Liver (tissue), 9 donors: ENCODE measurements around the gene C1QL1. TPM values are rescaled to one million over a fixed set of nuclear protein-coding genes. Genes with fewer than 3 reads are reported as not detected.

Experiments used
- DNase-seq: peaks from one replicate; pipeline ENCODE4 v3.0.0-alpha.2; 2017; ENCODE audit warnings: low spot score
- H3K27ac ChIP-seq, 2 donors: one replicate each; pipeline ENCODE4 v1.7.0; 2013; ENCODE audit warnings: inconsistent platforms in 2 of 2, low read length in 2 of 2, control low read depth in 1 of 2, low read depth in 1 of 2, mild to moderate bottlenecking in 1 of 2
- H3K27me3 ChIP-seq, 4 donors: one replicate each; pipeline versions ENCODE4 v1.6.1 to v1.7.0; 2013; ENCODE audit warnings: low read length in 3 of 4, inconsistent platforms in 1 of 4, mild to moderate bottlenecking in 1 of 4, moderate library complexity in 1 of 4; ENCODE audit not compliant: control insufficient read depth in 4 of 4, insufficient read depth in 4 of 4
- H3K36me3 ChIP-seq, 4 donors: one replicate each; pipeline versions ENCODE4 v1.6.1 to v1.7.0; 2013; ENCODE audit warnings: low read length in 3 of 4, mild to moderate bottlenecking in 3 of 4, low read depth in 1 of 4, moderate library complexity in 1 of 4; ENCODE audit not compliant: control insufficient read depth in 4 of 4, insufficient read depth in 3 of 4
- H3K4me1 ChIP-seq, 4 donors: one replicate each; pipeline versions ENCODE4 v1.6.1 to v1.7.0; 2013; ENCODE audit warnings: low read length in 3 of 4, mild to moderate bottlenecking in 3 of 4, moderate library complexity in 1 of 4; ENCODE audit not compliant: control insufficient read depth in 4 of 4, insufficient read depth in 4 of 4
- H3K4me3 ChIP-seq, 3 donors: one replicate each; pipeline versions ENCODE4 v1.6.1 to v1.7.0; 2013; ENCODE audit warnings: low read length in 3 of 3, control low read depth in 1 of 3, low read depth in 1 of 3, mild to moderate bottlenecking in 1 of 3
- H3K9ac ChIP-seq, 2 donors: one replicate each; pipeline ENCODE4 v1.7.0; 2013; ENCODE audit warnings: low read length in 2 of 2, mild to moderate bottlenecking in 2 of 2, moderate library complexity in 2 of 2, control low read depth in 1 of 2, low read depth in 1 of 2
- H3K9me3 ChIP-seq, 4 donors: one replicate each; pipeline versions ENCODE4 v1.6.1 to v1.7.0; 2013; ENCODE audit warnings: low read length in 3 of 4; ENCODE audit not compliant: control insufficient read depth in 4 of 4
- EGR1 ChIP-seq, 2 donors: IDR thresholded peaks; 2 replicates each; pipeline ENCODE4 v1.6.1; 2016 to 2018; ENCODE audit warnings: antibody characterized with exemption in 2 of 2, low read depth in 2 of 2
- FOXA1 ChIP-seq: IDR thresholded peaks from 2 replicates; pipeline ENCODE4 v1.6.1; 2016; ENCODE audit warnings: antibody characterized with exemption
- FOXA2 ChIP-seq: IDR thresholded peaks from 2 replicates; pipeline ENCODE4 v1.6.1; 2016; ENCODE audit warnings: antibody characterized with exemption
- GABPA ChIP-seq, 2 donors: IDR thresholded peaks in 1 of 2; conservative IDR thresholded peaks in 1 of 2; 2 replicates each; pipeline ENCODE4 v1.6.1; 2016; ENCODE audit warnings: antibody characterized with exemption in 2 of 2, mild to moderate bottlenecking in 1 of 2, moderate library complexity in 1 of 2
- HNF4A ChIP-seq, 2 donors: conservative IDR thresholded peaks; 2 replicates each; pipeline ENCODE4 v1.6.1; 2016; ENCODE audit warnings: antibody characterized with exemption in 2 of 2, mild to moderate bottlenecking in 2 of 2
- HNF4G ChIP-seq: IDR thresholded peaks from 2 replicates; pipeline ENCODE4 v1.6.1; 2016; ENCODE audit warnings: antibody characterized with exemption
- MAX ChIP-seq: IDR thresholded peaks from 2 replicates; pipeline ENCODE4 v1.6.1; 2016; ENCODE audit warnings: antibody characterized with exemption
- NR2F2 ChIP-seq: IDR thresholded peaks from 2 replicates; pipeline ENCODE4 v1.6.1; 2016; ENCODE audit warnings: antibody characterized with exemption
- RAD21 ChIP-seq, 2 donors: IDR thresholded peaks; 2 replicates each; pipeline ENCODE4 v1.6.1; 2016; ENCODE audit warnings: antibody characterized with exemption in 2 of 2, mild to moderate bottlenecking in 2 of 2
- REST ChIP-seq: IDR thresholded peaks from 2 replicates; pipeline ENCODE4 v1.6.1; 2016; ENCODE audit warnings: antibody characterized with exemption, mild to moderate bottlenecking
- RXRA ChIP-seq, 2 donors: IDR thresholded peaks; 2 replicates each; pipeline ENCODE4 v1.6.1; 2017 to 2018; ENCODE audit warnings: antibody characterized with exemption in 2 of 2, mild to moderate bottlenecking in 1 of 2
- SP1 ChIP-seq: IDR thresholded peaks from 2 replicates; pipeline ENCODE4 v1.6.1; 2018; ENCODE audit warnings: antibody characterized with exemption, mild to moderate bottlenecking
- TAF1 ChIP-seq: conservative IDR thresholded peaks from 2 replicates; pipeline ENCODE4 v1.6.1; 2016; ENCODE audit warnings: antibody characterized with exemption, mild to moderate bottlenecking
- YY1 ChIP-seq: IDR thresholded peaks from 2 replicates; pipeline ENCODE4 v1.6.1; 2016; ENCODE audit warnings: antibody characterized with exemption, mild to moderate bottlenecking
- ZBTB33 ChIP-seq: IDR thresholded peaks from 2 replicates; pipeline ENCODE4 v1.6.1; 2016; ENCODE audit warnings: antibody characterized with exemption
- WGBS: extraction: QIAGEN DNeasy Blood & Tissue Kit; methylation state at CpG from one replicate; pipeline ENCODE4 v1.1.7; 2013; 5-methylcytosine and 5-hydroxymethylcytosine counted together
- polyA plus RNA-seq, 2 donors: library from polyadenylated mRNA; stranded (reverse) in 1 of 2; unstranded in 1 of 2; fragments of 200-250 nt in 1 of 2; fragments of >200 nt in 1 of 2; fragmentation: Nextera tagmentation in 1 of 2; extraction: Ambion mirVana in 1 of 2; gene quantifications; one replicate each; pipeline versions ENCODE4 v1.2.1 to v1.2.3, GENCODE V29; 2013 to 2015
- total RNA-seq, 2 donors: library from RNA; depleted of rRNA; stranded (reverse); fragments of >200 nt; gene quantifications; one replicate each; pipeline ENCODE4 v1.2.3, GENCODE V29; 2014
- TF ChIP-seq, protein P1 (sequence below): IDR thresholded peaks from 2 replicates; pipeline ENCODE4 v1.6.1; 2016; ENCODE audit warnings: antibody characterized with exemption
- TF ChIP-seq, protein P2 (sequence below): fragments of 150-350 bp; IDR thresholded peaks from 2 replicates; pipeline ENCODE4 v1.5.1; 2017; ENCODE audit warnings: improper control_type of control experiment, low read depth, low read length; ENCODE audit not compliant: missing input control
- donor health status: healthy.
- donor health status: healthy.
- donor health status: healthy.
- donor health status: healthy.
- donor health status: healthy.

Gene C1QL1
- total and polyA plus RNA-seq, 4 donors, result 0.17 to 0.57 (median 0.23) TPM; not detected in 1

GRCh38 chr17:44933824-44934744 lies 34.0 kb downstream of the C1QL1 start:
- Histone ChIP-seq H3K4me3 (no peak overlapping the region), H3K9ac (no peak overlapping the region), H3K27ac (no peak overlapping the region), H3K36me3 (no peaks in the 10 kb centered on the region), H3K9me3 (no peaks in the 10 kb centered on the region), H3K4me1 (no peaks in the 10 kb centered on the region), H3K27me3 (no peaks in the 10 kb centered on the region)
- DNase-seq, result no peak
- TF ChIP-seq SP1, result no peak
- no peak for TF ChIP-seq TAF1
- no peak for TF ChIP-seq HNF4A (conservative IDR thresholded peaks at IDR 0.05)
- TF ChIP-seq, protein P1, sequence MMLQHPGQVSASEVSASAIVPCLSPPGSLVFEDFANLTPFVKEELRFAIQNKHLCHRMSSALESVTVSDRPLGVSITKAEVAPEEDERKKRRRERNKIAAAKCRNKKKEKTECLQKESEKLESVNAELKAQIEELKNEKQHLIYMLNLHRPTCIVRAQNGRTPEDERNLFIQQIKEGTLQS, result no peak
- 95% methylated on average over 34 of the region's 34 CpGs for WGBS

GRCh38 chr17:44932787-44933097 lies 35.4 kb downstream of the C1QL1 start:
- Histone ChIP-seq H3K4me1 (no peaks in the 10 kb centered on the region), H3K9me3 (no peaks in the 10 kb centered on the region), H3K27me3 (no peaks in the 10 kb centered on the region), H3K4me3 (no peak overlapping the region), H3K9ac (no peak overlapping the region), H3K27ac (no peak overlapping the region), H3K36me3 (no peaks in the 10 kb centered on the region)
- DNase-seq, result no peak
- 97% methylated on average over 6 of the region's 6 CpGs for WGBS
- no peak for TF ChIP-seq ZBTB33
- TF ChIP-seq, protein P1, result no peak
- TF ChIP-seq YY1, result no peak
- TF ChIP-seq NR2F2, result no peak
- no peak for TF ChIP-seq MAX
- TF ChIP-seq, protein P2, sequence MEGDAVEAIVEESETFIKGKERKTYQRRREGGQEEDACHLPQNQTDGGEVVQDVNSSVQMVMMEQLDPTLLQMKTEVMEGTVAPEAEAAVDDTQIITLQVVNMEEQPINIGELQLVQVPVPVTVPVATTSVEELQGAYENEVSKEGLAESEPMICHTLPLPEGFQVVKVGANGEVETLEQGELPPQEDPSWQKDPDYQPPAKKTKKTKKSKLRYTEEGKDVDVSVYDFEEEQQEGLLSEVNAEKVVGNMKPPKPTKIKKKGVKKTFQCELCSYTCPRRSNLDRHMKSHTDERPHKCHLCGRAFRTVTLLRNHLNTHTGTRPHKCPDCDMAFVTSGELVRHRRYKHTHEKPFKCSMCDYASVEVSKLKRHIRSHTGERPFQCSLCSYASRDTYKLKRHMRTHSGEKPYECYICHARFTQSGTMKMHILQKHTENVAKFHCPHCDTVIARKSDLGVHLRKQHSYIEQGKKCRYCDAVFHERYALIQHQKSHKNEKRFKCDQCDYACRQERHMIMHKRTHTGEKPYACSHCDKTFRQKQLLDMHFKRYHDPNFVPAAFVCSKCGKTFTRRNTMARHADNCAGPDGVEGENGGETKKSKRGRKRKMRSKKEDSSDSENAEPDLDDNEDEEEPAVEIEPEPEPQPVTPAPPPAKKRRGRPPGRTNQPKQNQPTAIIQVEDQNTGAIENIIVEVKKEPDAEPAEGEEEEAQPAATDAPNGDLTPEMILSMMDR, result no peak
- TF ChIP-seq RXRA (IDR thresholded peaks at IDR 0.05), result no peak
- TF ChIP-seq RAD21 (IDR thresholded peaks at IDR 0.05), result no peak
- TF ChIP-seq FOXA1, result no peak
- no peak for TF ChIP-seq TAF1
- TF ChIP-seq HNF4G, result no peak
- TF ChIP-seq FOXA2, result no peak
- no peak for TF ChIP-seq EGR1 (IDR thresholded peaks at IDR 0.05; ENCODE audit: low read depth in 2 of 2)
- TF ChIP-seq REST, result no peak
- no peak for TF ChIP-seq GABPA (IDR thresholded peaks at IDR 0.05 in 1 of 2, conservative IDR thresholded peaks at IDR 0.05 in 1 of 2)
